ENCODE measurements around the gene SLC35E3.

DNA sequence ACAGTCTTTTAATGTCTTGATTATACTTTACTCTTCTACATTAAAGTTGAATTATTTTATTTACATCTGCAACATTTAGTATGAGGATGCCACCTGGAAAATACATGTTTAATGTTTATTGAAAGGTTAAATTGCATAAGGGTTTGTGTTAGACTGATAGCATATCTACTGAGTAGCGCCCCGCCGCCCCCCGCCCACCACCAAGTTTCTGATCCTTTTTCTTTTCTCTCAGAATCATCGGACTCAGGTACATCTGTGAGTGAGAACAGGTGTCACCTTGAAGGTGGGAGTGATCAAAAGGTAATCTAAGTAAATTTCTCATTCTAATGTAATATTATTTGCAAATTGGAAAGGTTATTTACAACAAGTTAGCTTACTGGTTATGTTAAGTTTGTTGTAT, 78.2 kb downstream of the SLC35E3 start:
- no peak for TF ChIP-seq CTCF (IDR thresholded peaks at IDR 0.05)
- TF ChIP-seq EP300 (IDR thresholded peaks at IDR 0.05): no peak
- TF ChIP-seq POLR2AphosphoS5 (IDR thresholded peaks at IDR 0.05): no peak

All from esophagus muscularis mucosa (tissue), 4 donors.